Prostate gland (tissue), 2 donors: Measurements from ENCODE around the gene FXYD6. TPM values are rescaled to one million over a fixed set of nuclear protein-coding genes. Genes with fewer than 3 reads are reported as not detected.

Source experiments
- DNase-seq: peaks from one replicate; pipeline ENCODE4 v3.0.0-alpha.2; 2019; ENCODE audit warnings: low spot score
- H3K27ac ChIP-seq, 2 donors: fragments of 200-600 bp; sonication (generic); 2 replicates each; pipeline ENCODE4 v1.5.1; 2017 to 2019
- H3K27me3 ChIP-seq: fragments of 200-600 bp; sonication (generic); replicated peaks from 2 replicates; pipeline ENCODE4 v1.5.1; 2019; ENCODE audit not compliant: insufficient read depth
- H3K36me3 ChIP-seq, 2 donors: fragments of 200-600 bp; sonication (generic); 1 replicate in 1 of 2; 2 replicates in 1 of 2; pipeline versions ENCODE4 v1.5.1 to v1.8.1; 2017 to 2019
- H3K4me1 ChIP-seq: fragments of 200-600 bp; sonication (generic); replicated peaks from 2 replicates; pipeline ENCODE4 v1.5.1; 2019
- H3K4me3 ChIP-seq, 2 donors: fragments of 200-600 bp; sonication (generic); 2 replicates each; pipeline ENCODE4 v1.5.1; 2017 to 2019
- H3K9me3 ChIP-seq: fragments of 200-600 bp; sonication (generic); 2 replicates; pipeline ENCODE4 v1.5.1; 2017
- POLR2A ChIP-seq: fragments of 450-650 bp; IDR thresholded peaks from one replicate; pipeline ENCODE4 v1.6.1; 2016; ENCODE audit warnings: antibody characterized with exemption, mild to moderate bottlenecking
- POLR2AphosphoS5 ChIP-seq: sonication (generic); formaldehyde crosslinking; IDR thresholded peaks from one replicate; pipeline ENCODE4 v1.6.1; 2017; ENCODE audit warnings: antibody characterized with exemption
- WGBS: methylation state at CpG from one replicate; pipeline ENCODE4 v1.1.5; 2018; 5-methylcytosine and 5-hydroxymethylcytosine counted together
- intact Hi-C: fragments of 100-400 bp; cut with DNase I; formaldehyde crosslinking; loops from one replicate; pipeline ENCODE4 v1.14.2; 2022
- total RNA-seq, 2 donors: library from RNA; depleted of rRNA; stranded (reverse); fragments of >200 nt; gene quantifications; one replicate each; pipeline ENCODE4 v1.1.0, GENCODE V29; 2016
- TF ChIP-seq, protein P1 (sequence below), 4 experiments: fragments of 200-600 bp in 2 of 4; fragments of 450-650 bp in 2 of 4; sonication (generic) in 2 of 4; IDR thresholded peaks; 1 replicate in 3 of 4; 2 replicates in 1 of 4; pipeline ENCODE4 v1.5.1; 2016 to 2019; ENCODE audit warnings: antibody characterized with exemption in 4 of 4, mild to moderate bottlenecking in 2 of 4, moderate library complexity in 2 of 4

FXYD6 gene
- total RNA-seq, 2 donors from 2014 or later, result 29.6 to 366 TPM

DNA sequence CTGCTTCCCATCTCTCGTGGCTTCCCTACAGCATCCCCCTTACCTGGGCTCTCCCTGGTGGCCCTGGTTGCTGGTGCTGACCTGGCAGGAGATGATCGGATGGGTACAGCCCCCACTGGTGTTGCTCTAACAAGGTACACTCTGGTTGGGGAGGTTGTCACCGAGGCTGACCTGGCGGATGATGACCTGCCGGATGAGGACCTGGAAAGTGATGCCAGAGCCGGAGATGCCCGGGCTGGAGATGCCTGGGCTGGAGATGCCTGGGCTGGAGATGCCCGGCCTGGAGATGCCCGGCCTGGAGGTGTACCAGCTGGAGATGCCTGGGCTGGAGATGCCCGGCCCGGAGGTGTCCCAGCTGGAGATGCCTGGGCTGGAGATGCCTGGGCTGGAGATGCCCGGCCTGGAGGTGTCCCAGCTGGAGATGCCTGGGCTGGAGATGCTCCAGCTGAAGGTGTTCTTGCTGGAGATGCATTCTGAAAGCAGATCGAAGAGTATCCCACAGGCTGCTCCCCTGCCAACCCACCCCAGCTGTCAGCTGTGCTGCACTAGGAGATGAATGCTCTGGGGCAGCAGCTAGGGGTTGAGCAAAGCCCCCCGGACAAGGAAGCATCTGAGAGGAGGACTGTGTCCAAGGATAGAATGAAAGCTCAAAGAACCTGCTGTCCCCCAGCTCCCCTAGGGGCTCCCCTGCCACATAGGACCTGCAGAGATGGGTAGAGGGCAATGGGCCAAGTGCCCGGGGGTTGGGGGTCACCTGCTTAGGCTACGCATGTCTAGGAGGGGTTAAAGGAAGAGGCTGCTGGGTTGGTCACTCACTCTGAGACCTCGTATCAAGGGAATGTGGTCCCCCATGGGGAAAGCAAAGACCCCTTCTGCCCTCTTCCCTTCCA is 42.2 kb upstream of the FXYD6 start:
- Histone ChIP-seq H3K4me1 (no peaks in the 10 kb centered on the region), H3K36me3 (no peaks in the 10 kb centered on the region), H3K9me3 (no peaks in the 10 kb centered on the region), H3K4me3 (no peak overlapping the region), H3K27me3 (no peaks in the 10 kb centered on the region), H3K27ac (no peak overlapping the region)
- DNase-seq, result no peak
- intact Hi-C loops, result no loop called here
- TF ChIP-seq, protein P1, sequence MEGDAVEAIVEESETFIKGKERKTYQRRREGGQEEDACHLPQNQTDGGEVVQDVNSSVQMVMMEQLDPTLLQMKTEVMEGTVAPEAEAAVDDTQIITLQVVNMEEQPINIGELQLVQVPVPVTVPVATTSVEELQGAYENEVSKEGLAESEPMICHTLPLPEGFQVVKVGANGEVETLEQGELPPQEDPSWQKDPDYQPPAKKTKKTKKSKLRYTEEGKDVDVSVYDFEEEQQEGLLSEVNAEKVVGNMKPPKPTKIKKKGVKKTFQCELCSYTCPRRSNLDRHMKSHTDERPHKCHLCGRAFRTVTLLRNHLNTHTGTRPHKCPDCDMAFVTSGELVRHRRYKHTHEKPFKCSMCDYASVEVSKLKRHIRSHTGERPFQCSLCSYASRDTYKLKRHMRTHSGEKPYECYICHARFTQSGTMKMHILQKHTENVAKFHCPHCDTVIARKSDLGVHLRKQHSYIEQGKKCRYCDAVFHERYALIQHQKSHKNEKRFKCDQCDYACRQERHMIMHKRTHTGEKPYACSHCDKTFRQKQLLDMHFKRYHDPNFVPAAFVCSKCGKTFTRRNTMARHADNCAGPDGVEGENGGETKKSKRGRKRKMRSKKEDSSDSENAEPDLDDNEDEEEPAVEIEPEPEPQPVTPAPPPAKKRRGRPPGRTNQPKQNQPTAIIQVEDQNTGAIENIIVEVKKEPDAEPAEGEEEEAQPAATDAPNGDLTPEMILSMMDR (IDR thresholded peaks at IDR 0.05), result no peak
- TF ChIP-seq POLR2AphosphoS5 (no peak), POLR2A (no peak)
- WGBS, result 91% methylated on average over 17 of the region's 17 CpGs

DNA sequence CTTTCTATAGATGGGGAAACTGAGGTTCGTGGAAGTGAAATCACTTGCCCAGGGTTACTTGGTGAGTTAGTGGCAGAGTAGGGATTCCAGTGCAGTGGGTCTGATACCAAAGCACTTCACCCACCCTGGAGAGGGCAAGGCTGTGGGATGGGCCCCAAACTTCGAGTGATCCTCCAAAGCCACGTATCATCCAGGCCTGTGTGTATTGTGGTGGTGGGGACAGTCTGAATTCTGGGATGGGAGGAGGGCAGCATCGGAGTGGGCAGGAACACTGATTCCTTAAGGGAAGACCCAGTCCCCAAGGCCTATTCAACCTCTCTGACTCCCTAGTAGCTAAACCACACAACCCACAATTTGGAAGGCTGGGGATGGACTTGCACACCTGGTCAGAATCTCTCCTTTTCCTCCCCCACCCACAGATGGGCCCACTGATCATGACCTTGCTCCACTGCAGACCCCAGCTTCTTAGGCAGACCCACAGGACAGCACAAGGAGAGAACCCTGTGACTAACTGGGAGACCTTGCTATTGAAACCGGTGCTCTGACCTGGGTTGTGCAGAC is 41.2 kb upstream of the FXYD6 start:
- no peaks in the 10 kb centered on the region for H3K9me3 ChIP-seq
- H3K27me3 ChIP-seq, result no peaks in the 10 kb centered on the region
- 97% methylated on average over 5 of the region's 5 CpGs for WGBS
- intact Hi-C loops, result no loop called here
- no peak overlapping the region for H3K4me3 ChIP-seq
- H3K36me3 ChIP-seq, result no peaks in the 10 kb centered on the region
- TF ChIP-seq, protein P1 (IDR thresholded peaks at IDR 0.05), result no peak
- TF ChIP-seq POLR2AphosphoS5 (no peak), POLR2A (no peak)
- H3K27ac ChIP-seq, result no peak overlapping the region
- no peak for DNase-seq
- H3K4me1 ChIP-seq, result no peaks in the 10 kb centered on the region

DNA sequence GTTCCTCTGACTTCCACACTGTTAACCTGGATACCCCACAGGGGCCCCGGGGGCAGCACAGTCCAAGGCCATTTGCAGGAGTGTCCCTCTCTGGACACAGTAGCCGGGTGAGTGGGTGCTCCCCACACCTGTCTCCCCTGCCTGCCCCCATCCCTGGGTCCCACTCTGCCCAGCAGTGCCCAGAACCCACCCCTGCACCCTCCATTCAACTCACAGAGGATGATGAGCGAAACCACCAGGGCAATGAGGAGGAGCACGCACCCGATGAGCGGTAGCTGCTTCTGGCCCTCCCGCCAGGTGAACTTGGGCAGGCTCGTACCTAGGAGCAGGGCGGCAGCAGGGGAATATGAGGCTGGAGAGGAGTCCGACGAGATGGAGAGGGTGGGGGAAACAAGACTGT is 40.5 kb upstream of the FXYD6 start:
- DNase-seq, result no peak
- Histone ChIP-seq H3K4me3 (no peak overlapping the region), H3K9me3 (no peaks in the 10 kb centered on the region), H3K36me3 (no peaks in the 10 kb centered on the region), H3K27ac (no peak overlapping the region), H3K27me3 (no peaks in the 10 kb centered on the region), H3K4me1 (no peaks in the 10 kb centered on the region)
- intact Hi-C loops, result no loop called here
- WGBS, result 93% methylated on average over 11 of the region's 11 CpGs
- TF ChIP-seq POLR2AphosphoS5, result no peak
- TF ChIP-seq, protein P1 (IDR thresholded peaks at IDR 0.05), result no peak
- TF ChIP-seq POLR2A, result no peak

DNA sequence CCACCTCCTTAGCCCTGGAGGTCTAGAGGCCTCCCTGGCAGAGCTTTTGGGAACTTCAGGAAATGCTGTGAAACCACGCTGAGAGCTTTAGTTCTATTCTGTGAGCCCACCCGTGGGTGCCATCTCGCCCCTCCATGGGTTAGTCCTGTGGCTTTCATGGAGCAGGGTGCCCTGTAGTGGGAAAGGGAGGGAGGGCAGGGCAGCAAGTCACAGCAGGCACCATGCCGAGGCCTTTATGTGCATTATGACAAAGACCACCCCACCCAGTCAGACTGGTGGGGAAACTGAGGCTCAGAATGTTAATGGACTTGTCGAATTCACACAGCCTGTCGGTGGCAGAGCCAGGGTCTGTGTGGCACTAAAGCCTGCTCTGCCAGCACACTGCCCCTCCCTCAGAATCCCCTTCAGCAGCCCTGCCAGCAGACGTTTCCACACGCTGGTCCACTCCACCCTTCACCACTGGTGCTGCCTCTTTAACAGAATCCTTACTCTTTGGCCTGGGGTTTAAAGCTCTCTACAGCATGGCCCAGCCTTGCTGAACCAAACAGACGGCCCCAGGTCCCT is 39.3 kb upstream of the FXYD6 start:
- no peaks in the 10 kb centered on the region for H3K27me3 ChIP-seq
- no peaks in the 10 kb centered on the region for H3K36me3 ChIP-seq
- no peak overlapping the region for H3K4me3 ChIP-seq
- intact Hi-C loops, result no loop called here
- TF ChIP-seq POLR2AphosphoS5 (no peak), POLR2A (no peak)
- TF ChIP-seq, protein P1 (IDR thresholded peaks at IDR 0.05), result no peak
- no peak overlapping the region for H3K27ac ChIP-seq
- WGBS, result 83% methylated on average over 9 of the region's 9 CpGs
- no peaks in the 10 kb centered on the region for H3K9me3 ChIP-seq
- no peaks in the 10 kb centered on the region for H3K4me1 ChIP-seq
- DNase-seq, result no peak
